ENCODE data around the gene ACADS. TPM values are rescaled to one million over a fixed set of nuclear protein-coding genes. Genes with fewer than 3 reads are reported as not detected.

Gene ACADS
- polyA plus RNA-seq, 1 donor from 2014 or later, result 3.6 TPM

GRCh38 chr12:120706029-120706428 is 19.6 kb upstream of the ACADS start:
- no peak overlapping the region for H3K27ac ChIP-seq (ENCODE audit: low read length)
- H3K9me2 ChIP-seq (ENCODE audit: insufficient read depth, low read length), result no peaks in the 10 kb centered on the region
- H3K4me2 ChIP-seq (ENCODE audit: low read length), result no peak overlapping the region
- H3K4me3 ChIP-seq (ENCODE audit: low read length), result no peak overlapping the region
- no peak overlapping the region for H3K9ac ChIP-seq (ENCODE audit: low read length)
- TF ChIP-seq EP300 (conservative IDR thresholded peaks at IDR 0.05; ENCODE audit: poor library complexity, severe bottlenecking), result no peak
- no peak for TF ChIP-seq EZH2 (IDR thresholded peaks at IDR 0.05; ENCODE audit: borderline replicate concordance, insufficient read depth, low read length, poor library complexity, severe bottlenecking)
- TF ChIP-seq RAD21 (conservative IDR thresholded peaks at IDR 0.05), result no peak
- TF ChIP-seq MXI1 (conservative IDR thresholded peaks at IDR 0.05; ENCODE audit: poor library complexity, severe bottlenecking), result no peak
- no peak for TF ChIP-seq SMC3 (conservative IDR thresholded peaks at IDR 0.05; ENCODE audit: poor library complexity)
- no peak for TF ChIP-seq TAF1 (IDR thresholded peaks at IDR 0.05; ENCODE audit: low read depth)
- no peak for TF ChIP-seq REST (IDR thresholded peaks at IDR 0.05; ENCODE audit: borderline replicate concordance)
- TF ChIP-seq POLR2AphosphoS5 (IDR thresholded peaks at IDR 0.05), result no peak
- TF ChIP-seq CTCF (IDR thresholded peaks at IDR 0.05; ENCODE audit: poor library complexity, severe bottlenecking), result no peak
- H3K36me3 ChIP-seq (ENCODE audit: insufficient read depth, low read length), result no peaks in the 10 kb centered on the region
- no peaks in the 10 kb centered on the region for H3K9me3 ChIP-seq (ENCODE audit: low read length)
- H3K27me3 ChIP-seq (ENCODE audit: insufficient read depth, low read depth, low read length), result no peaks in the 10 kb centered on the region
- H2AFZ ChIP-seq (ENCODE audit: low read depth, low read length), result no peak overlapping the region
- no peaks in the 10 kb centered on the region for H4K20me1 ChIP-seq (ENCODE audit: insufficient read depth)
- peaks cover 14% of the 10 kb centered on the region for H3K79me2 ChIP-seq (replicated peaks; ENCODE audit: insufficient read depth, low read length)
- H3F3A ChIP-seq (ENCODE audit: insufficient read depth, low read length, poor library complexity, severe bottlenecking), result no peaks in the 10 kb centered on the region

- no peaks in the 10 kb centered on the region for H3K9me2 ChIP-seq (ENCODE audit: insufficient read depth, low read length)
- no peak overlapping the region for H3K27ac ChIP-seq (ENCODE audit: low read length)
- no peaks in the 10 kb centered on the region for H3K27me3 ChIP-seq (ENCODE audit: insufficient read depth, low read depth, low read length)
- no peak overlapping the region for H2AFZ ChIP-seq (ENCODE audit: low read depth, low read length)
- no peaks in the 10 kb centered on the region for H4K20me1 ChIP-seq (ENCODE audit: insufficient read depth)
- peaks cover 25% of the 10 kb centered on the region for H3K79me2 ChIP-seq (replicated peaks; ENCODE audit: insufficient read depth, low read length)
- TF ChIP-seq RAD21 (conservative IDR thresholded peaks at IDR 0.05), result no peak
- no peak for TF ChIP-seq EZH2 (IDR thresholded peaks at IDR 0.05; ENCODE audit: borderline replicate concordance, insufficient read depth, low read length, poor library complexity, severe bottlenecking)
- no peak for TF ChIP-seq CTCF (IDR thresholded peaks at IDR 0.05; ENCODE audit: poor library complexity, severe bottlenecking)
- TF ChIP-seq SMC3 (conservative IDR thresholded peaks at IDR 0.05; ENCODE audit: poor library complexity), result no peak
- TF ChIP-seq POLR2AphosphoS5 (IDR thresholded peaks at IDR 0.05), result no peak
- H3K9ac ChIP-seq (ENCODE audit: low read length), result no peak overlapping the region
- H3K4me3 ChIP-seq (ENCODE audit: low read length), result no peak overlapping the region
- H3K9me3 ChIP-seq (ENCODE audit: low read length), result no peaks in the 10 kb centered on the region
- H3K36me3 ChIP-seq (ENCODE audit: insufficient read depth, low read length), result no peaks in the 10 kb centered on the region
- H3F3A ChIP-seq (ENCODE audit: insufficient read depth, low read length, poor library complexity, severe bottlenecking), result peaks cover 1% of the 10 kb centered on the region
- no peak overlapping the region for H3K4me2 ChIP-seq (ENCODE audit: low read length)
Observed at GRCh38 chr12:120708651-120709050, 17.0 kb upstream of the ACADS start.

All from neural cell (in vitro differentiated cells).